Loucy (cell line): ENCODE data around the gene RAC2.
A peak's percentile ranks its signal among the peaks of the same experiment; 100 is the strongest.

Experiments used
- H2AFZ ChIP-seq: fragments of 200-600 bp; sonication (generic); 2 replicates; pipeline ENCODE4 v1.6.0; 2016; ENCODE audit warnings: antibody characterized with exemption, mild to moderate bottlenecking, low read length, moderate library complexity
- H3F3A ChIP-seq: fragments of 200-600 bp; 2 replicates; pipeline ENCODE4 v1.6.0; 2016; ENCODE audit warnings: antibody characterized with exemption, low read depth, mild to moderate bottlenecking
- H3K27me3 ChIP-seq: fragments of 200-600 bp; sonication (generic); 2 replicates; pipeline ENCODE4 v1.6.1; 2014; ENCODE audit warnings: low read length, mild to moderate bottlenecking; ENCODE audit not compliant: insufficient read depth, poor library complexity, severe bottlenecking
- H3K36me3 ChIP-seq: fragments of 200-600 bp; sonication (generic); 2 replicates; pipeline ENCODE4 v1.6.1; 2016; ENCODE audit warnings: low read length; ENCODE audit not compliant: insufficient read depth
- H3K4me1 ChIP-seq: fragments of 200-600 bp; sonication (generic); 2 replicates; pipeline ENCODE4 v1.5.1; 2014; ENCODE audit warnings: low read length, mild to moderate bottlenecking; ENCODE audit not compliant: insufficient read depth, poor library complexity, severe bottlenecking
- H3K4me2 ChIP-seq: fragments of 200-600 bp; sonication (generic); 2 replicates; pipeline ENCODE4 v1.6.0; 2014; ENCODE audit warnings: antibody characterized with exemption, low read length, low read depth, mild to moderate bottlenecking; ENCODE audit not compliant: poor library complexity, severe bottlenecking
- H3K4me3 ChIP-seq: fragments of 200-600 bp; sonication (generic); 2 replicates; pipeline ENCODE4 v1.5.1; 2014; ENCODE audit warnings: low read length, mild to moderate bottlenecking, mixed read lengths; ENCODE audit not compliant: poor library complexity, severe bottlenecking
- H3K79me2 ChIP-seq: fragments of 200-600 bp; sonication (generic); 2 replicates; pipeline ENCODE4 v1.6.1; 2014; ENCODE audit warnings: low read length; ENCODE audit not compliant: insufficient read depth
- H3K9ac ChIP-seq: fragments of 200-600 bp; sonication (generic); 2 replicates; pipeline ENCODE4 v1.6.0; 2014; ENCODE audit warnings: mild to moderate bottlenecking, low read depth, low read length, moderate library complexity; ENCODE audit not compliant: poor library complexity, severe bottlenecking
- H3K9me2 ChIP-seq: fragments of 200-600 bp; sonication (generic); replicated peaks from 2 replicates; pipeline ENCODE4 v1.6.1; 2016; ENCODE audit warnings: low read depth, low read length, mixed read lengths
- H3K9me3 ChIP-seq: fragments of 200-600 bp; sonication (generic); 2 replicates; pipeline ENCODE4 v1.6.1; 2014; ENCODE audit warnings: mild to moderate bottlenecking, antibody characterized with exemption, low read length, low read depth; ENCODE audit not compliant: insufficient read depth
- H4K20me1 ChIP-seq: fragments of 200-600 bp; sonication (generic); 2 replicates; pipeline ENCODE4 v1.6.0; 2014; ENCODE audit warnings: antibody characterized with exemption, low read length, mild to moderate bottlenecking; ENCODE audit not compliant: insufficient read depth, poor library complexity, severe bottlenecking
- CTCF ChIP-seq: fragments of 200-600 bp; sonication (generic); conservative IDR thresholded peaks from 2 replicates; pipeline ENCODE4 v1.5.1; 2014; ENCODE audit warnings: mild to moderate bottlenecking, antibody characterized with exemption, low read length
- EZH2phosphoT487 ChIP-seq: fragments of 200-600 bp; IDR thresholded peaks from 2 replicates; pipeline ENCODE4 v1.6.1; 2018; ENCODE audit warnings: antibody characterized with exemption, mild to moderate bottlenecking, moderate library complexity, borderline replicate concordance

Gene RAC2

GRCh38 chr22:37284805-37285355, 40.8 kb upstream of the RAC2 start:
- H3F3A ChIP-seq, result no peaks in the 10 kb centered on the region
- peaks cover 64% of the 10 kb centered on the region for H3K4me1 ChIP-seq
- peak overlapping the region; percentile 89 for H3K9ac ChIP-seq
- TF ChIP-seq CTCF (no peak), EZH2phosphoT487 (no peak)
- H3K36me3 ChIP-seq, result no peaks in the 10 kb centered on the region; the same call in 1 of the 2 replicates
- H3K4me3 ChIP-seq, result peak overlapping the region; percentile 84
- H3K79me2 ChIP-seq, result peaks cover 67% of the 10 kb centered on the region
- peaks cover 7% of the 10 kb centered on the region for H4K20me1 ChIP-seq
- H3K4me2 ChIP-seq, result peak overlapping the region; percentile 98
- H3K9me3 ChIP-seq, result no peaks in the 10 kb centered on the region
- peak overlapping the region; percentile 44; the same call in 1 of the 2 replicates for H2AFZ ChIP-seq
- H3K9me2 ChIP-seq, result no peaks in the 10 kb centered on the region
- H3K27me3 ChIP-seq, result no peaks in the 10 kb centered on the region

- no peaks in the 10 kb centered on the region for H3K9me3 ChIP-seq
- peak overlapping the region; percentile 84 for H3K4me3 ChIP-seq
- no peak for TF ChIP-seq EZH2phosphoT487
- no peak for TF ChIP-seq CTCF
- H3K79me2 ChIP-seq, result peaks cover 63% of the 10 kb centered on the region
- H3K9me2 ChIP-seq, result no peaks in the 10 kb centered on the region
- H3K9ac ChIP-seq, result peak overlapping the region; percentile 89
- no peaks in the 10 kb centered on the region for H3F3A ChIP-seq
- H4K20me1 ChIP-seq, result peaks cover 6% of the 10 kb centered on the region
- no peak overlapping the region for H2AFZ ChIP-seq
- no peaks in the 10 kb centered on the region for H3K27me3 ChIP-seq
- peak overlapping the region; percentile 98 for H3K4me2 ChIP-seq
- no peaks in the 10 kb centered on the region; the same call in 1 of the 2 replicates for H3K36me3 ChIP-seq
- H3K4me1 ChIP-seq, result peaks cover 67% of the 10 kb centered on the region
Observed at GRCh38 chr22:37284126-37284804, 40.2 kb upstream of the RAC2 start.

- Histone ChIP-seq H3K4me3 (peak overlapping the region; percentile 84), H3K9me3 (no peaks in the 10 kb centered on the region), H3K4me2 (peak overlapping the region; percentile 98), H3K4me1 (peaks cover 66% of the 10 kb centered on the region), H3K27me3 (no peaks in the 10 kb centered on the region), H4K20me1 (no peaks in the 10 kb centered on the region), H3K79me2 (peaks cover 55% of the 10 kb centered on the region), H3K9ac (peak overlapping the region; percentile 89), H3K36me3 (no peaks in the 10 kb centered on the region; the same call in 1 of the 2 replicates), H3K9me2 (no peaks in the 10 kb centered on the region), H3F3A (no peaks in the 10 kb centered on the region), H2AFZ (no peak overlapping the region)
- TF ChIP-seq CTCF (peak; percentile 58), EZH2phosphoT487 (no peak)
Observed at GRCh38 chr22:37283393-37283937, 39.4 kb upstream of the RAC2 start.
